Retinal pigment epithelial cell (primary cell): ENCODE results near the gene DGKA.
"Not testable (repeated sequence)": the region's sequence is repeated elsewhere in the genome, so short reads cannot be mapped to it uniquely, and the experiment has no call there.

Experiments used
- DNase-seq: peaks from one replicate; pipeline ENCODE4 v3.0.0-alpha.2; 2010; ENCODE audit warnings: low read depth
- H3K4me3 ChIP-seq: 2 replicates; pipeline ENCODE4 v1.5.1; 2011; ENCODE audit warnings: mild to moderate bottlenecking, low read length, control low read depth, moderate library complexity
- CTCF ChIP-seq: conservative IDR thresholded peaks from 2 replicates; pipeline ENCODE4 v1.5.1; 2011; ENCODE audit warnings: low read depth, low read length, control low read depth, inconsistent platforms

DGKA gene

GRCh38 chr12:56001487-56002100, 70.6 kb downstream of the DGKA start:
- DNase-seq, result no peak
- H3K4me3 ChIP-seq, result no peak overlapping the region
- TF ChIP-seq CTCF, result no peak

- DNase-seq, result not testable (repeated sequence)
These were observed 72.4 kb downstream of the DGKA start for GRCh38 chr12:56003376-56003775.

More at GRCh38 chr12:56003376-56003775, 72.4 kb downstream of the DGKA start:
- H3K4me3 ChIP-seq, result not testable (repeated sequence)
